Right ventricle myocardium inferior (tissue), 1 donor: Measurements from ENCODE around the gene KCNT2. TPM values are rescaled to one million over a fixed set of nuclear protein-coding genes. Genes with fewer than 3 reads are reported as not detected.

Experiments used
- ATAC-seq: fragments of 200-7000 bp; cut with Tn5 transposase; one replicate; pipeline ENCODE4 v1.9.1; 2020; ENCODE audit warnings: mild to moderate bottlenecking, moderate library complexity
- DNase-seq: peaks from one replicate; pipeline ENCODE4 v3.0.0; 2021; ENCODE audit errors: missing footprints
- intact Hi-C: fragments of 100-400 bp; cut with DNase I; formaldehyde crosslinking; loops from one replicate; pipeline ENCODE4 v1.11.0; 2022
- total RNA-seq: library from RNA; stranded (reverse); fragmentation: NEBNext Ultra II Directional; extraction: Animal tissue kit (Norgen Biotek cat#: 25700); gene quantifications from one replicate; pipeline ENCODE4 v1.2.1, GENCODE V29; 2021
- donor health status: DM: no; HTN: yes; CAD: no; lungs with severe emphysema.

KCNT2 gene
- total RNA-seq, 1 donor from 2014 or later, result 0.81 TPM

- ATAC-seq (no peak), DNase-seq (no peak)
- intact Hi-C loops, result loop anchor here (10.0 kb wide), 1 partner anchor 433 kb away; no protein-coding TSS in a partner anchor
Observed at GRCh38 chr1:196377811-196378210, 230.4 kb downstream of the KCNT2 start.

- ATAC-seq (no peak), DNase-seq (no peak)
- intact Hi-C loops, result loop anchor here (10.0 kb wide), 1 partner anchor 432 kb away; no protein-coding TSS in a partner anchor
Observed at GRCh38 chr1:196376630-196377328, 231.5 kb downstream of the KCNT2 start.

GRCh38 chr1:196373798-196374197 is 234.4 kb downstream of the KCNT2 start:
- ATAC-seq (no peak), DNase-seq (no peak)
- intact Hi-C loops, result loop anchor here (10.0 kb wide), 1 partner anchor 429 kb away; no protein-coding TSS in a partner anchor

GRCh38 chr1:196372896-196373536 is 235.2 kb downstream of the KCNT2 start:
- intact Hi-C loops, result loop anchor here (10.0 kb wide), 1 partner anchor 428 kb away; no protein-coding TSS in a partner anchor
- no peak for DNase-seq
- no peak for ATAC-seq

GRCh38 chr1:196367838-196368237 is 240.4 kb downstream of the KCNT2 start:
- intact Hi-C loops, result no loop called here
- ATAC-seq, result no peak

GRCh38 chr1:196366817-196367495 is 241.3 kb downstream of the KCNT2 start:
- intact Hi-C loops, result no loop called here
- ATAC-seq (no peak), DNase-seq (no peak)

More at GRCh38 chr1:196367838-196368237, 240.4 kb downstream of the KCNT2 start:
- no peak for DNase-seq

GRCh38 chr1:196361112-196361714 is 247.0 kb downstream of the KCNT2 start:
- ATAC-seq (no peak), DNase-seq (no peak)
- intact Hi-C loops, result no loop called here

- ATAC-seq (no peak), DNase-seq (no peak)
- intact Hi-C loops, result loop anchor here (5.0 kb wide), 1 partner anchor 304 kb away; no protein-coding TSS in a partner anchor
Observed at GRCh38 chr1:196357913-196358312, 250.3 kb downstream of the KCNT2 start.

- ATAC-seq (no peak), DNase-seq (no peak)
- intact Hi-C loops, result loop anchor here (5.0 kb wide), 1 partner anchor 307 kb away; no protein-coding TSS in a partner anchor
Observed at GRCh38 chr1:196355206-196355786, 252.9 kb downstream of the KCNT2 start.

- ATAC-seq (no peak), DNase-seq (no peak)
- intact Hi-C loops, result no loop called here
Observed at GRCh38 chr1:196344453-196344852, 263.8 kb downstream of the KCNT2 start.

- intact Hi-C loops, result no loop called here
- DNase-seq (no peak), ATAC-seq (no peak)
Observed at GRCh38 chr1:196324345-196324744, 283.9 kb downstream of the KCNT2 start.

GRCh38 chr1:196323869-196324268 is 284.4 kb downstream of the KCNT2 start:
- intact Hi-C loops, result no loop called here
- DNase-seq, result no peak
- no peak for ATAC-seq

- DNase-seq (no peak), ATAC-seq (no peak)
- intact Hi-C loops, result loop anchor here (5.0 kb wide), 1 partner anchor 343 kb away; no protein-coding TSS in a partner anchor
Observed at GRCh38 chr1:196319301-196319700, 288.9 kb downstream of the KCNT2 start.

GRCh38 chr1:196317535-196318522 is 290.4 kb downstream of the KCNT2 start:
- intact Hi-C loops, result loop anchor here (5.0 kb wide), 1 partner anchor 344 kb away; no protein-coding TSS in a partner anchor
- ATAC-seq (no peak), DNase-seq (no peak)

- DNase-seq (no peak), ATAC-seq (no peak)
- intact Hi-C loops, result loop anchor here (5.0 kb wide), 1 partner anchor 165 kb away; no protein-coding TSS in a partner anchor
Observed at GRCh38 chr1:196312739-196313138, 295.5 kb downstream of the KCNT2 start.

- DNase-seq (no peak), ATAC-seq (no peak)
- intact Hi-C loops, result no loop called here
Observed at GRCh38 chr1:196309386-196309785, 298.9 kb downstream of the KCNT2 start.

- DNase-seq (no peak), ATAC-seq (no peak)
- intact Hi-C loops, result no loop called here
Observed at GRCh38 chr1:196308176-196308575, 300.1 kb downstream of the KCNT2 start.
